SK-N-SH (cell line): ENCODE data around the gene RAPGEF2. TPM values are rescaled to one million over a fixed set of nuclear protein-coding genes. Genes with fewer than 3 reads are reported as not detected.

Source experiments
- CTCF ChIA-PET: fragments of 300-600, 350-600 bp; formaldehyde crosslinking; extraction: SDS; loops from one replicate; lab custom pipeline; 2021; lab: Yijun Ruan, JAX
- POLR2A ChIA-PET: fragments of 350-600 bp; sonication (Branson Sonifier 250); formaldehyde crosslinking; extraction: SDS; loops from one replicate; lab custom pipeline; 2020; ENCODE audit warnings: antibody characterized with exemption, inconsistent platforms; lab: Yijun Ruan, JAX
- DNase-seq: peaks from one replicate; pipeline ENCODE4 v3.0.0; 2012
- H2AFZ ChIP-seq: fragments of 200-600 bp; sonication (generic); 2 replicates; pipeline ENCODE4 v1.8.1; 2016; ENCODE audit warnings: antibody characterized with exemption, mild to moderate bottlenecking, low read depth
- H3F3A ChIP-seq: fragments of 200-600 bp; sonication (generic); replicated peaks from 2 replicates; pipeline ENCODE3; 2016; ENCODE audit warnings: antibody characterized with exemption, mild to moderate bottlenecking; ENCODE audit not compliant: insufficient read depth
- H3K27ac ChIP-seq, 2 experiments: fragments of 200-500 bp in 1 of 2; fragments of 200-600 bp in 1 of 2; sonication (Bioruptor generic) in 1 of 2; sonication (generic), shearing (Covaris generic) in 1 of 2; 2 replicates each; pipeline versions ENCODE4 v1.5.1 to v1.6.1; 2014 to 2016; ENCODE audit warnings: low read depth in 2 of 2, inconsistent platforms in 1 of 2, low read length in 1 of 2, mild to moderate bottlenecking in 1 of 2, mixed read lengths in 1 of 2
- H3K27me3 ChIP-seq: fragments of 200-600 bp; sonication (generic), shearing (Covaris generic); 2 replicates; pipeline ENCODE4 v1.6.1; 2016; ENCODE audit warnings: mixed run types; ENCODE audit not compliant: insufficient read depth
- H3K36me3 ChIP-seq, 2 experiments: fragments of 200-500 bp in 1 of 2; fragments of 200-600 bp in 1 of 2; sonication (Bioruptor generic) in 1 of 2; sonication (generic) in 1 of 2; replicated peaks in 1 of 2; 2 replicates each; pipeline versions ENCODE3 to v1.5.1; 2014 to 2016; ENCODE audit warnings: low read length in 1 of 2, mild to moderate bottlenecking in 1 of 2; ENCODE audit not compliant: insufficient read depth in 2 of 2, control insufficient read depth in 1 of 2
- H3K4me1 ChIP-seq, 2 experiments: fragments of 200-500 bp in 1 of 2; fragments of 200-600 bp in 1 of 2; sonication (Bioruptor generic) in 1 of 2; sonication (generic), shearing (Covaris generic) in 1 of 2; 2 replicates each; pipeline versions ENCODE4 v1.5.1 to v1.6.1; 2014 to 2016; ENCODE audit warnings: low read depth in 1 of 2, low read length in 1 of 2, mixed run types in 1 of 2; ENCODE audit not compliant: insufficient read depth in 2 of 2, control insufficient read depth in 1 of 2
- H3K4me2 ChIP-seq: fragments of 200-600 bp; sonication (generic), shearing (Covaris generic); 2 replicates; pipeline ENCODE4 v1.6.1; 2017; ENCODE audit warnings: mixed run types
- H3K4me3 ChIP-seq, 2 experiments: fragments of 200-500 bp in 1 of 2; fragments of 200-600 bp in 1 of 2; sonication (Bioruptor generic) in 1 of 2; sonication (generic), shearing (Covaris generic) in 1 of 2; 2 replicates each; pipeline versions ENCODE4 v1.5.1 to v1.8.1; 2014 to 2016; ENCODE audit warnings: low read depth in 2 of 2, inconsistent platforms in 1 of 2, low read length in 1 of 2, mild to moderate bottlenecking in 1 of 2, mixed read lengths in 1 of 2, moderate library complexity in 1 of 2
- H3K79me2 ChIP-seq: fragments of 200-600 bp; sonication (generic); 2 replicates; pipeline ENCODE4 v1.8.1; 2017; ENCODE audit warnings: mild to moderate bottlenecking; ENCODE audit not compliant: insufficient read depth
- H3K9ac ChIP-seq: fragments of 200-600 bp; sonication (generic); 2 replicates; pipeline ENCODE4 v1.6.1; 2017; ENCODE audit warnings: mixed run types
- H3K9me2 ChIP-seq: fragments of 200-600 bp; sonication (generic); 2 replicates; pipeline ENCODE4 v1.6.1; 2017; ENCODE audit warnings: mixed run types
- H3K9me3 ChIP-seq: fragments of 200-600 bp; sonication (generic); 2 replicates; pipeline ENCODE4 v1.6.1; 2017; ENCODE audit warnings: mixed run types, mild to moderate bottlenecking, moderate library complexity
- H4K20me1 ChIP-seq: fragments of 200-600 bp; sonication (generic); 2 replicates; pipeline ENCODE4 v1.6.1; 2017; ENCODE audit warnings: mild to moderate bottlenecking, mixed run types; ENCODE audit not compliant: insufficient read depth
- CHD2 ChIP-seq: fragments of 150-350 bp; IDR thresholded peaks from 2 replicates; pipeline ENCODE4 v1.6.1; 2018; ENCODE audit warnings: low read length; ENCODE audit not compliant: partially characterized antibody
- CTCF ChIP-seq: fragments of 200-600 bp; sonication (generic); IDR thresholded peaks from 2 replicates; pipeline ENCODE4 v1.6.1; 2017; ENCODE audit warnings: antibody characterized with exemption, mild to moderate bottlenecking, moderate library complexity
- FOSL2 ChIP-seq: IDR thresholded peaks from 2 replicates; pipeline ENCODE4 v1.4.0; 2012; ENCODE audit warnings: low read depth, mild to moderate bottlenecking, moderate library complexity, borderline replicate concordance
- FOXM1 ChIP-seq: IDR thresholded peaks from 2 replicates; pipeline ENCODE4 v1.4.0; 2012; ENCODE audit warnings: low read depth, mild to moderate bottlenecking
- GABPA ChIP-seq: IDR thresholded peaks from 2 replicates; pipeline ENCODE4 v1.4.0; 2012; ENCODE audit warnings: low read depth, mild to moderate bottlenecking
- GATA2 ChIP-seq: sonication (generic); formaldehyde crosslinking; IDR thresholded peaks from 2 replicates; pipeline ENCODE4 v1.5.0; 2020; ENCODE audit warnings: mild to moderate bottlenecking, missing genetic modification reagents
- IRF3 ChIP-seq: fragments of 150-350 bp; IDR thresholded peaks from 2 replicates; pipeline ENCODE4 v1.6.1; 2016; ENCODE audit warnings: mild to moderate bottlenecking, low read depth, low read length
- JUND ChIP-seq: IDR thresholded peaks from 2 replicates; pipeline ENCODE4 v1.4.0; 2012
- MAX ChIP-seq: IDR thresholded peaks from 2 replicates; pipeline ENCODE4 v1.4.0; 2012; ENCODE audit warnings: low read depth
- MXI1 ChIP-seq: IDR thresholded peaks from 2 replicates; pipeline ENCODE4 v1.6.1; 2012; ENCODE audit warnings: mild to moderate bottlenecking, low read depth, low read length, improper control_type of control experiment
- NFIC ChIP-seq: IDR thresholded peaks from 2 replicates; pipeline ENCODE4 v1.4.0; 2012; ENCODE audit warnings: borderline replicate concordance
- PBX3 ChIP-seq: IDR thresholded peaks from 2 replicates; pipeline ENCODE4; 2012
- RAD21 ChIP-seq: IDR thresholded peaks from 2 replicates; pipeline ENCODE4 v1.6.1; 2012; ENCODE audit warnings: mild to moderate bottlenecking, low read length
- REST ChIP-seq: IDR thresholded peaks from 2 replicates; pipeline ENCODE4 v1.6.1; 2012; ENCODE audit warnings: mild to moderate bottlenecking, low read depth, low read length, moderate library complexity
- SIN3A ChIP-seq: IDR thresholded peaks from 2 replicates; pipeline ENCODE4 v1.6.1; 2012; ENCODE audit warnings: low read depth, mild to moderate bottlenecking, low read length, moderate library complexity, borderline replicate concordance
- SMC3 ChIP-seq: IDR thresholded peaks from 2 replicates; pipeline ENCODE4 v1.6.1; 2012; ENCODE audit warnings: low read depth, low read length, improper control_type of control experiment
- TCF12 ChIP-seq: IDR thresholded peaks from 2 replicates; pipeline ENCODE4 v1.4.0; 2012
- TEAD4 ChIP-seq: IDR thresholded peaks from 2 replicates; pipeline ENCODE4 v1.4.0; 2012; ENCODE audit warnings: mild to moderate bottlenecking, borderline replicate concordance; ENCODE audit not compliant: insufficient read depth
- USF1 ChIP-seq: IDR thresholded peaks from 2 replicates; pipeline ENCODE4 v1.4.0; 2012; ENCODE audit warnings: low read depth, borderline replicate concordance
- ZBTB33 ChIP-seq: IDR thresholded peaks from 2 replicates; pipeline ENCODE4 v1.4.0; 2012; ENCODE audit warnings: low read depth, borderline replicate concordance
- WGBS: methylation state at CpG from one replicate; pipeline ENCODE4 v1.1.6; 2017; ENCODE audit warnings: low lambda C conversion rate; 5-methylcytosine and 5-hydroxymethylcytosine counted together
- polyA plus RNA-seq, 3 experiments: library from polyadenylated mRNA; depleted of rRNA; stranded (reverse); fragments of >200 nt; gene quantifications; 2 replicates each; pipeline ENCODE4 v1.2.3, GENCODE V29; 2012

The RAPGEF2 gene
- polyA plus RNA-seq, 1 of the 3 experiments (the other 2 are of a cell fraction): 19.2 TPM

- Histone ChIP-seq H3K9ac (no peak overlapping the region), H4K20me1 (no peaks in the 10 kb centered on the region), H3K27ac (peak overlapping the region in 1 of 2 experiments; percentile 76; a peak in 2 of 4 replicates), H3K9me2 (no peaks in the 10 kb centered on the region), H3K9me3 (no peaks in the 10 kb centered on the region), H2AFZ (no peak overlapping the region), H3K79me2 (no peaks in the 10 kb centered on the region), H3K27me3 (no peaks in the 10 kb centered on the region), H3K4me2 (no peak overlapping the region), H3F3A (peaks cover 21% of the 10 kb centered on the region), H3K4me1 (peaks cover 0 to 22% of the 10 kb centered on the region in 2 experiments; a peak in 3 of 4 replicates), H3K36me3 (peaks cover 47 to 58% of the 10 kb centered on the region in 2 experiments), H3K4me3 (no peak overlapping the region)
- no peak for TF ChIP-seq GABPA
- no peak for TF ChIP-seq NFIC
- no peak for TF ChIP-seq ZBTB33
- no peak for TF ChIP-seq MXI1
- no peak for TF ChIP-seq MAX
- no peak for TF ChIP-seq RAD21
- TF ChIP-seq GATA2: no peak
- no peak for TF ChIP-seq USF1
- no peak for TF ChIP-seq PBX3
- no peak for TF ChIP-seq IRF3
- TF ChIP-seq REST: no peak
- TF ChIP-seq CTCF: no peak
- TF ChIP-seq SIN3A: no peak
- no peak for TF ChIP-seq FOSL2
- no peak for TF ChIP-seq CHD2
- TF ChIP-seq SMC3: no peak
- no peak for TF ChIP-seq FOXM1
- TF ChIP-seq TCF12: no peak
- no peak for TF ChIP-seq JUND
- no peak for TF ChIP-seq TEAD4
- CTCF ChIA-PET: no interaction called here
- DNase-seq: no peak
- POLR2A ChIA-PET: no interaction called here
- WGBS: 98% methylated on average over 8 of the region's 8 CpGs
Observed at GRCh38 chr4:159357350-159357749, 254.5 kb downstream of the RAPGEF2 start.
